H9 (cell line): Measurements from ENCODE around the gene NTSR2. TPM values are rescaled to one million over a fixed set of nuclear protein-coding genes. Genes with fewer than 3 reads are reported as not detected.

Experiments
- DNase-seq: peaks from one replicate; pipeline ENCODE4 v3.0.0-alpha.2; 2017
- H2AFZ ChIP-seq: one replicate; pipeline ENCODE4 v1.6.1; 2013; ENCODE audit warnings: mild to moderate bottlenecking, low read length, control low read depth, moderate library complexity
- H2AK5ac ChIP-seq: 2 replicates; pipeline ENCODE4 v1.6.1; 2013; ENCODE audit warnings: low read length, control low read depth, mixed read lengths; ENCODE audit not compliant: insufficient read length
- H2BK120ac ChIP-seq: one replicate; pipeline ENCODE4 v1.6.1; 2013; ENCODE audit warnings: low read depth, mild to moderate bottlenecking, low read length, control low read depth, inconsistent platforms; ENCODE audit not compliant: poor library complexity, severe bottlenecking
- H2BK12ac ChIP-seq: 2 replicates; pipeline ENCODE4 v1.6.1; 2013; ENCODE audit warnings: low read length, control low read depth, mixed read lengths, low read depth; ENCODE audit not compliant: insufficient read length
- H2BK15ac ChIP-seq: 2 replicates; pipeline ENCODE4 v1.6.1; 2013; ENCODE audit warnings: low read depth, low read length, control low read depth
- H2BK20ac ChIP-seq: one replicate; pipeline ENCODE4 v1.6.1; 2013; ENCODE audit warnings: low read depth, mild to moderate bottlenecking, low read length, control low read depth, inconsistent platforms; ENCODE audit not compliant: poor library complexity, severe bottlenecking
- H2BK5ac ChIP-seq: 2 replicates; pipeline ENCODE4 v1.6.1; 2013; ENCODE audit warnings: low read length, control low read depth, mixed read lengths; ENCODE audit not compliant: insufficient read length
- H3K14ac ChIP-seq: 2 replicates; pipeline ENCODE4 v1.6.1; 2013; ENCODE audit warnings: low read length, control low read depth; ENCODE audit not compliant: insufficient read depth
- H3K18ac ChIP-seq: 2 replicates; pipeline ENCODE4 v1.6.1; 2013; ENCODE audit warnings: low read depth, mild to moderate bottlenecking, mixed read lengths, low read length, control low read depth; ENCODE audit not compliant: insufficient read length
- H3K23ac ChIP-seq: 2 replicates; pipeline ENCODE4 v1.6.1; 2013; ENCODE audit warnings: low read length, control low read depth, mixed read lengths, low read depth; ENCODE audit not compliant: insufficient read length
- H3K23me2 ChIP-seq: 2 replicates; pipeline ENCODE4 v1.6.1; 2013; ENCODE audit warnings: low read depth, mild to moderate bottlenecking, mixed read lengths, low read length, control low read depth; ENCODE audit not compliant: insufficient read length, poor library complexity, severe bottlenecking
- H3K27ac ChIP-seq: 2 replicates; pipeline ENCODE4 v1.5.1; 2013; ENCODE audit warnings: low read length, control low read depth, mixed read lengths, low read depth; ENCODE audit not compliant: insufficient read length
- H3K27me3 ChIP-seq: 2 replicates; pipeline ENCODE4 v1.6.1; 2013; ENCODE audit warnings: low read length, control low read depth, inconsistent platforms; ENCODE audit not compliant: insufficient read depth
- H3K4ac ChIP-seq: 2 replicates; pipeline ENCODE4 v1.6.1; 2013; ENCODE audit warnings: low read depth, mild to moderate bottlenecking, control low read depth, inconsistent platforms, low read length, moderate library complexity
- H3K4me1 ChIP-seq: 2 replicates; pipeline ENCODE4 v1.6.1; 2013; ENCODE audit warnings: low read length, control low read depth, inconsistent platforms; ENCODE audit not compliant: insufficient read depth
- H3K4me2 ChIP-seq: 2 replicates; pipeline ENCODE4 v1.6.1; 2013; ENCODE audit warnings: low read length, control low read depth, mixed read lengths; ENCODE audit not compliant: insufficient read length, insufficient read depth
- H3K56ac ChIP-seq: 2 replicates; pipeline ENCODE4 v1.6.1; 2013; ENCODE audit warnings: low read depth, mild to moderate bottlenecking, mixed read lengths, low read length, control low read depth; ENCODE audit not compliant: insufficient read length
- H3K79me1 ChIP-seq: 2 replicates; pipeline ENCODE4 v1.6.1; 2013; ENCODE audit warnings: low read depth, mild to moderate bottlenecking, moderate library complexity, low read length, control low read depth, inconsistent platforms; ENCODE audit not compliant: insufficient read depth, poor library complexity, severe bottlenecking
- H3K79me2 ChIP-seq: 2 replicates; pipeline ENCODE4 v1.6.1; 2013; ENCODE audit warnings: low read length, control low read depth, inconsistent platforms; ENCODE audit not compliant: insufficient read depth
- H3K9ac ChIP-seq: 2 replicates; pipeline ENCODE4 v1.6.1; 2013; ENCODE audit warnings: low read length, control low read depth, mixed read lengths; ENCODE audit not compliant: insufficient read length; ENCODE audit errors: extremely low read depth
- H3K9me3 ChIP-seq: one replicate; pipeline ENCODE4 v1.6.1; 2013; ENCODE audit warnings: low read depth, low read length, inconsistent platforms; ENCODE audit not compliant: control insufficient read depth
- H3T11ph ChIP-seq: one replicate; pipeline ENCODE4 v1.6.1; 2013; ENCODE audit warnings: mild to moderate bottlenecking, low read length, control low read depth, inconsistent platforms
- H4K20me1 ChIP-seq: one replicate; pipeline ENCODE4 v1.6.1; 2013; ENCODE audit not compliant: control insufficient read depth, insufficient read length, insufficient read depth
- H4K5ac ChIP-seq: 2 replicates; pipeline ENCODE4 v1.6.1; 2013; ENCODE audit warnings: low read depth, mild to moderate bottlenecking, mixed read lengths, low read length, control low read depth; ENCODE audit not compliant: insufficient read length
- H4K8ac ChIP-seq: replicated peaks from 2 replicates; pipeline ENCODE4 v1.6.1; 2013; ENCODE audit warnings: low read length, control low read depth, mixed read lengths, low read depth; ENCODE audit not compliant: insufficient read length
- H4K91ac ChIP-seq: 2 replicates; pipeline ENCODE4 v1.6.1; 2013; ENCODE audit warnings: low read depth, mild to moderate bottlenecking, moderate library complexity, mixed read lengths, low read length, control low read depth; ENCODE audit not compliant: insufficient read length
- H3K27ac Mint-ChIP-seq, 3 experiments: 2 replicates in 2 of 3; 3 replicates in 1 of 3; pipeline ENCODE4 v1.8.0; 2020 to 2021; ENCODE audit warnings: mixed read lengths in 3 of 3, mild to moderate bottlenecking in 1 of 3, moderate library complexity in 1 of 3
- H3K27me3 Mint-ChIP-seq: 2 replicates; pipeline ENCODE4 v1.8.0; 2021; ENCODE audit warnings: low read depth, mild to moderate bottlenecking, moderate library complexity, mixed read lengths
- H3K36me3 Mint-ChIP-seq, 3 experiments: 2 replicates in 2 of 3; 3 replicates in 1 of 3; pipeline ENCODE4 v1.8.0; 2020 to 2021; ENCODE audit warnings: low read depth in 3 of 3, mixed read lengths in 3 of 3; ENCODE audit not compliant: insufficient read depth in 1 of 3
- H3K4me1 Mint-ChIP-seq, 2 experiments: 2 replicates each; pipeline ENCODE4 v1.8.0; 2020; ENCODE audit warnings: mixed read lengths in 2 of 2
- H3K4me3 Mint-ChIP-seq, 2 experiments: 2 replicates in 1 of 2; 3 replicates in 1 of 2; pipeline ENCODE4 v1.8.0; 2020 to 2021; ENCODE audit warnings: mild to moderate bottlenecking in 2 of 2, mixed read lengths in 2 of 2, moderate library complexity in 1 of 2
- H3K9me3 Mint-ChIP-seq, 2 experiments: 2 replicates in 1 of 2; 3 replicates in 1 of 2; pipeline ENCODE4 v1.8.0; 2020; ENCODE audit warnings: mild to moderate bottlenecking in 2 of 2, mixed read lengths in 2 of 2, moderate library complexity in 1 of 2
- WGBS: extraction: QIAGEN DNeasy Blood & Tissue Kit; methylation state at CpG from one replicate; pipeline ENCODE4 v1.1.7; 2013; ENCODE audit warnings: missing lambda C conversion rate, low lambda C conversion rate, mixed read lengths; ENCODE audit not compliant: insufficient read length; ENCODE audit errors: extremely low coverage; 5-methylcytosine and 5-hydroxymethylcytosine counted together
- total RNA-seq: library from RNA; stranded (reverse); gene quantifications from 2 replicates; pipeline ENCODE4 v1.2.1, GENCODE V29; 2021
- TF ChIP-seq, protein P1 (sequence below): fragments of 200-600 bp; sonication (generic); conservative IDR thresholded peaks from 3 replicates; pipeline ENCODE4 v1.8.0; 2021; ENCODE audit warnings: antibody characterized with exemption, mild to moderate bottlenecking

NTSR2 gene
- total RNA-seq, 1 experiment from 2014 or later, result not detected

GRCh38 chr2:11658208-11659114 lies 11.5 kb downstream of the NTSR2 start:
- H2BK20ac ChIP-seq, result no peak overlapping the region
- no peak overlapping the region for H2BK15ac ChIP-seq
- WGBS, result no CpG with 5 or more reads among the region's 19 CpGs
- H4K5ac ChIP-seq, result no peak overlapping the region
- no peak overlapping the region for H3K23ac ChIP-seq
- no peaks in the 10 kb centered on the region for H4K20me1 ChIP-seq
- H3K4ac ChIP-seq, result no peak overlapping the region
- H3K9me3 Mint-ChIP-seq, result peaks cover 10 to 11% of the 10 kb centered on the region in 2 experiments
- H3K4me1 Mint-ChIP-seq, result no peaks in the 10 kb centered on the region
- H2AFZ ChIP-seq, result no peak overlapping the region
- H3K14ac ChIP-seq, result no peak overlapping the region
- no peak overlapping the region for H3K18ac ChIP-seq
- DNase-seq, result no peak
- H3K27me3 Mint-ChIP-seq, result peaks cover 24% of the 10 kb centered on the region
- no peak overlapping the region for H3K4me2 ChIP-seq
- no peak overlapping the region for H3K56ac ChIP-seq
- no peaks in the 10 kb centered on the region for H3K9me3 ChIP-seq
- no peaks in the 10 kb centered on the region for H3K79me1 ChIP-seq
- peak overlapping the region in 1 of 3 experiments; percentile 47; a peak in 1 of 7 replicates for H3K27ac Mint-ChIP-seq
- no peaks in the 10 kb centered on the region for H3K23me2 ChIP-seq
- no peak overlapping the region for H3T11ph ChIP-seq
- H3K9ac ChIP-seq, result no peak overlapping the region
- H3K27me3 ChIP-seq, result no peaks in the 10 kb centered on the region
- H4K8ac ChIP-seq, result no peak overlapping the region
- no peak overlapping the region for H2BK12ac ChIP-seq
- no peaks in the 10 kb centered on the region for H3K79me2 ChIP-seq
- H3K36me3 Mint-ChIP-seq, result peaks cover 2 to 7% (median 5%) of the 10 kb centered on the region in 3 experiments; a peak in 4 of 7 replicates
- no peak overlapping the region for H3K27ac ChIP-seq
- no peak overlapping the region for H2BK120ac ChIP-seq
- no peak overlapping the region for H3K4me3 Mint-ChIP-seq
- no peak overlapping the region for H2BK5ac ChIP-seq
- no peak overlapping the region for H4K91ac ChIP-seq
- H3K4me1 ChIP-seq, result no peaks in the 10 kb centered on the region
- no peak overlapping the region for H2AK5ac ChIP-seq
- TF ChIP-seq, protein P1, sequence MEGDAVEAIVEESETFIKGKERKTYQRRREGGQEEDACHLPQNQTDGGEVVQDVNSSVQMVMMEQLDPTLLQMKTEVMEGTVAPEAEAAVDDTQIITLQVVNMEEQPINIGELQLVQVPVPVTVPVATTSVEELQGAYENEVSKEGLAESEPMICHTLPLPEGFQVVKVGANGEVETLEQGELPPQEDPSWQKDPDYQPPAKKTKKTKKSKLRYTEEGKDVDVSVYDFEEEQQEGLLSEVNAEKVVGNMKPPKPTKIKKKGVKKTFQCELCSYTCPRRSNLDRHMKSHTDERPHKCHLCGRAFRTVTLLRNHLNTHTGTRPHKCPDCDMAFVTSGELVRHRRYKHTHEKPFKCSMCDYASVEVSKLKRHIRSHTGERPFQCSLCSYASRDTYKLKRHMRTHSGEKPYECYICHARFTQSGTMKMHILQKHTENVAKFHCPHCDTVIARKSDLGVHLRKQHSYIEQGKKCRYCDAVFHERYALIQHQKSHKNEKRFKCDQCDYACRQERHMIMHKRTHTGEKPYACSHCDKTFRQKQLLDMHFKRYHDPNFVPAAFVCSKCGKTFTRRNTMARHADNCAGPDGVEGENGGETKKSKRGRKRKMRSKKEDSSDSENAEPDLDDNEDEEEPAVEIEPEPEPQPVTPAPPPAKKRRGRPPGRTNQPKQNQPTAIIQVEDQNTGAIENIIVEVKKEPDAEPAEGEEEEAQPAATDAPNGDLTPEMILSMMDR, result no peak
